ENCODE results near the gene EEIG1.

- TF ChIP-seq CTCF (IDR thresholded peaks at IDR 0.05; ENCODE audit: insufficient read depth, low read length) (no peak), POLR2AphosphoS5 (IDR thresholded peaks at IDR 0.05; ENCODE audit: low read depth) (no peak), REST (IDR thresholded peaks at IDR 0.05; ENCODE audit: insufficient replicate concordance, low read depth) (no peak), SPI1 (IDR thresholded peaks at IDR 0.05; ENCODE audit: borderline replicate concordance, low read depth) (no peak)
Measured at GRCh38 chr9:127979015-127979332, 1.8 kb downstream of the EEIG1 start.

Measured in HL-60 (cell line).